Ovary (tissue), 9 donors: ENCODE data around the gene SF1. TPM values are rescaled to one million over a fixed set of nuclear protein-coding genes. Genes with fewer than 3 reads are reported as not detected.
A peak's percentile ranks its signal among the peaks of the same experiment; 100 is the strongest.

Source experiments
- DNase-seq, 5 donors: peaks; one replicate each; pipeline ENCODE4 v3.0.0-alpha.2; 2019 to 2020
- H3K27ac ChIP-seq, 2 donors: fragments of 200-600 bp; one replicate each; pipeline versions ENCODE4 v1.5.1 to v1.8.0; 2019 to 2022
- H3K27me3 ChIP-seq: fragments of 200-600 bp; one replicate; pipeline ENCODE4 v1.8.0; 2022
- H3K36me3 ChIP-seq: fragments of 200-600 bp; sonication (generic); one replicate; pipeline ENCODE4 v1.5.1; 2019
- H3K4me1 ChIP-seq: one replicate; pipeline ENCODE4 v1.8.1; 2013; ENCODE audit warnings: mild to moderate bottlenecking, moderate library complexity; ENCODE audit not compliant: insufficient read depth
- H3K4me3 ChIP-seq: fragments of 200-600 bp; sonication (generic); one replicate; pipeline ENCODE4 v1.5.1; 2017
- H3K9me3 ChIP-seq, 2 donors: fragments of 200-600 bp in 1 of 2; sonication (generic) in 1 of 2; one replicate each; pipeline versions ENCODE4 v1.5.1 to v1.8.1; 2013 to 2019; ENCODE audit warnings: mild to moderate bottlenecking in 1 of 2, moderate library complexity in 1 of 2
- EP300 ChIP-seq: sonication (generic); formaldehyde crosslinking; IDR thresholded peaks from one replicate; pipeline ENCODE4 v1.6.1; 2017; ENCODE audit warnings: antibody characterized with exemption
- POLR2A ChIP-seq: fragments of 450-650 bp; IDR thresholded peaks from one replicate; pipeline ENCODE4 v1.6.1; 2017; ENCODE audit warnings: antibody characterized with exemption, mild to moderate bottlenecking, moderate library complexity
- WGBS, 3 donors: extraction: QIAGEN DNeasy Blood & Tissue Kit in 1 of 3; methylation state at CpG; one replicate each; pipeline versions ENCODE4 v1.1.5 to v1.1.7; 2013 to 2017; 5-methylcytosine and 5-hydroxymethylcytosine counted together
- intact Hi-C, 4 donors: fragments of 100-400 bp; cut with DNase I; formaldehyde crosslinking; loops; one replicate each; pipeline versions ENCODE4 v1.11.0 to v1.15.1; 2022 to 2023
- polyA plus RNA-seq, 2 donors: library from polyadenylated mRNA; stranded (reverse); fragments of 200-250 nt in 1 of 2; fragments of 350-450 nt in 1 of 2; fragmentation: Illumina TruSeq in 1 of 2; extraction: RNeasy Lipid Tissue Mini Kit (QIAGEN cat#74804) in 1 of 2; gene quantifications; one replicate each; pipeline ENCODE4 v1.2.3, GENCODE V29; 2013 to 2014
- total RNA-seq, 7 donors: library from RNA; depleted of rRNA in 2 of 7; stranded (reverse); fragments of >200 nt in 2 of 7; fragmentation: NEBNext Ultra II Directional in 3 of 7; extraction: Animal tissue kit (Norgen Biotek cat#: 25700) in 3 of 7; gene quantifications; one replicate each; pipeline versions ENCODE4 v1.1.0 to v1.2.4, GENCODE V29; 2016 to 2023
- TF ChIP-seq, protein P1 (sequence below), 3 donors: fragments of 450-650 bp in 2 of 3; fragments of 200-600 bp in 1 of 3; IDR thresholded peaks; one replicate each; pipeline versions ENCODE4 v1.5.1 to v1.8.0; 2016 to 2022; ENCODE audit warnings: antibody characterized with exemption in 3 of 3, mild to moderate bottlenecking in 1 of 3
- donor health status: DM: no; HTN: no; CAD: no; lungs with moderate emphysema.
- donor health status: DM: no; HTN: no; CAD: no.
- donor health status: Bipolar disorder and iron deficiency.
- donor health status: DM: yes; HTN: yes; CAD: no.
- donor health status: DM: no; HTN: no; CAD: no.
- donor health status: DM: yes; HTN: yes; CAD: no.

SF1 gene
- total and polyA plus RNA-seq, 9 donors: 131 to 388 (median 306) TPM

DNA sequence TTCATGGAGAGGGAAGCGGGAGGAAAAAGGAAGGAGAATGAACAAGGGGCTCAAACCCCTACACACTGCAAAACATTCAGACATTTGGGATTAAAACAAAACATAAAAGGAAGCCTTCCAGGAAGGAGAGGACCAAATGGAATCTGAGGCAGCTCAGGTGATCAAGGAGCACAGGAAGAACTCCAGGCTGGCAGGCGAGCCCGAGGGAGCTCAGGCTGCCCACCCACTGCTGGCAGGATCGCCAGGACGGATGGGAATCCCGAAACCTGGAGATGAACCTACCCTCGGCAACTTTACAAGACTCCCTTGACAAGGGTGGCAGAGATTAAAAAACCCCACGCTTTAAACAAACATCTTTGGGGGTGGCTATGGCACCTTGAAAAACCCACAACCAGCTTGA is 13.6 kb downstream of the SF1 start:
- H3K27ac ChIP-seq: no peak overlapping the region
- WGBS, 3 donors: 78 to 81% (median 79%) methylated on average over 8 of the region's 8 CpGs
- no peaks in the 10 kb centered on the region for H3K36me3 ChIP-seq
- intact Hi-C loops: no loop called here
- H3K27me3 ChIP-seq: no peaks in the 10 kb centered on the region
- DNase-seq: peak in 1 of 5 donors; percentile 16
- TF ChIP-seq, protein P1, sequence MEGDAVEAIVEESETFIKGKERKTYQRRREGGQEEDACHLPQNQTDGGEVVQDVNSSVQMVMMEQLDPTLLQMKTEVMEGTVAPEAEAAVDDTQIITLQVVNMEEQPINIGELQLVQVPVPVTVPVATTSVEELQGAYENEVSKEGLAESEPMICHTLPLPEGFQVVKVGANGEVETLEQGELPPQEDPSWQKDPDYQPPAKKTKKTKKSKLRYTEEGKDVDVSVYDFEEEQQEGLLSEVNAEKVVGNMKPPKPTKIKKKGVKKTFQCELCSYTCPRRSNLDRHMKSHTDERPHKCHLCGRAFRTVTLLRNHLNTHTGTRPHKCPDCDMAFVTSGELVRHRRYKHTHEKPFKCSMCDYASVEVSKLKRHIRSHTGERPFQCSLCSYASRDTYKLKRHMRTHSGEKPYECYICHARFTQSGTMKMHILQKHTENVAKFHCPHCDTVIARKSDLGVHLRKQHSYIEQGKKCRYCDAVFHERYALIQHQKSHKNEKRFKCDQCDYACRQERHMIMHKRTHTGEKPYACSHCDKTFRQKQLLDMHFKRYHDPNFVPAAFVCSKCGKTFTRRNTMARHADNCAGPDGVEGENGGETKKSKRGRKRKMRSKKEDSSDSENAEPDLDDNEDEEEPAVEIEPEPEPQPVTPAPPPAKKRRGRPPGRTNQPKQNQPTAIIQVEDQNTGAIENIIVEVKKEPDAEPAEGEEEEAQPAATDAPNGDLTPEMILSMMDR (IDR thresholded peaks at IDR 0.05): no peak
- TF ChIP-seq EP300 (no peak), POLR2A (no peak)
- no peaks in the 10 kb centered on the region for H3K9me3 ChIP-seq
- peaks cover 11% of the 10 kb centered on the region for H3K4me1 ChIP-seq
- no peak overlapping the region for H3K4me3 ChIP-seq

DNA sequence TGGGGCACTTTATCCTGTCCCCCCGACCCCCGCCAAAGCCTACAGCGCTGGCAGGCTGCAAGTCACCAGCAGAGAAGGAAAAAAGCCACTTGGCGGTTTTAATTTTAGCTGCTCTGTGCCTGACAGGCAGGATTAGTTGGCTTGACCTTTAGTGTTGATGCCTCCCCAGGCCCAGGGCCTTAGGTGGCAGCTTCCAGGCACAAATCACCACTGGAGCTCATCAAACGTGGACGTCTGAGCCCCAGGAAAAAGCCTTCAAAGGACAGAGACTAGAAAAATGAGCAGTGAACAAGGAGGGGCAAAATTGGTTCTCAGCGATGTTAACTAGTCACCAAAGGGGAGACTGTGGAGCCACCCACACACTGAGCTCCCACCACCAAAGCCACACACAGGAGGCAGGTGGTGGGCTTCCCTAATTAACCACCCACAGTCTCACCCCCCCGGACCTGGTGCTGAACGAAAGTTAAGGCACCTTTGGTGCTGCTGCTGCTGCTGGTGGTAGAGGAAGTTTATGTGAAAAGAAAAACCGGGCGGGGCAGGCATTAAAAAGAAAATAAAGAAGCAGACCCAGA is 14.2 kb downstream of the SF1 start:
- TF ChIP-seq POLR2A (no peak), EP300 (no peak)
- TF ChIP-seq, protein P1 (IDR thresholded peaks at IDR 0.05): no peak
- no peaks in the 10 kb centered on the region for H3K9me3 ChIP-seq
- peak in 2 of 5 donors; percentile 8 to 20 for DNase-seq
- no peaks in the 10 kb centered on the region for H3K36me3 ChIP-seq
- WGBS, 3 donors: 61 to 64% (median 62%) methylated on average over 11 of the region's 11 CpGs
- no peaks in the 10 kb centered on the region for H3K27me3 ChIP-seq
- H3K27ac ChIP-seq: no peak overlapping the region
- no peak overlapping the region for H3K4me3 ChIP-seq
- H3K4me1 ChIP-seq: peaks cover 14% of the 10 kb centered on the region
- intact Hi-C loops: no loop called here

DNA sequence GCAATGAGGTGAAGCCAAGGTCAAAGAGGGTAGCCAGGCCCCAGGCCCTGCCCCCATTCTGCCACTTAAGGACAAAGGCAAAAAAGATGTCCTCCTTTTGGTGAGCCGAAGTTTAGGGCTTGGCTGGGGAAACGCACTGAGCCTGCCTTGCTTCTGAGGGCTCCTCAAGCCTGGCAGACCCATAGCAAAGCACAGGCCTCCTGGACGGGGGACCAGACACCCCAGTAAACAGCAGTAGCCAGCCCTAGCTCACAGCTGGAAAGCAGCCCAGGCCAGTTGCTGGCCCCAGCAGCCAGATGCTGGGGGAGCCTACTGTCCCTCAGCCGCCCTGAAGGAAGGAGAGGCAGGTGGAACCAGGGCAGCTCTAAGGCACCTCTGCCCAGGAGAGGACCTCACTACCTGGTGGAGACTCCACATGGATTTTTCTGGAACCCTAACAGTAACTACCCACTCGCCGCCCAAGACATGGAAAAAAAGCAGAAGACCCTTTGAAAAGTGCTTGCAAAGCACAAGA is 14.8 kb downstream of the SF1 start:
- H3K36me3 ChIP-seq: no peaks in the 10 kb centered on the region
- TF ChIP-seq, protein P1 (IDR thresholded peaks at IDR 0.05): no peak
- TF ChIP-seq POLR2A: no peak
- TF ChIP-seq EP300: no peak
- intact Hi-C loops: no loop called here

DNA sequence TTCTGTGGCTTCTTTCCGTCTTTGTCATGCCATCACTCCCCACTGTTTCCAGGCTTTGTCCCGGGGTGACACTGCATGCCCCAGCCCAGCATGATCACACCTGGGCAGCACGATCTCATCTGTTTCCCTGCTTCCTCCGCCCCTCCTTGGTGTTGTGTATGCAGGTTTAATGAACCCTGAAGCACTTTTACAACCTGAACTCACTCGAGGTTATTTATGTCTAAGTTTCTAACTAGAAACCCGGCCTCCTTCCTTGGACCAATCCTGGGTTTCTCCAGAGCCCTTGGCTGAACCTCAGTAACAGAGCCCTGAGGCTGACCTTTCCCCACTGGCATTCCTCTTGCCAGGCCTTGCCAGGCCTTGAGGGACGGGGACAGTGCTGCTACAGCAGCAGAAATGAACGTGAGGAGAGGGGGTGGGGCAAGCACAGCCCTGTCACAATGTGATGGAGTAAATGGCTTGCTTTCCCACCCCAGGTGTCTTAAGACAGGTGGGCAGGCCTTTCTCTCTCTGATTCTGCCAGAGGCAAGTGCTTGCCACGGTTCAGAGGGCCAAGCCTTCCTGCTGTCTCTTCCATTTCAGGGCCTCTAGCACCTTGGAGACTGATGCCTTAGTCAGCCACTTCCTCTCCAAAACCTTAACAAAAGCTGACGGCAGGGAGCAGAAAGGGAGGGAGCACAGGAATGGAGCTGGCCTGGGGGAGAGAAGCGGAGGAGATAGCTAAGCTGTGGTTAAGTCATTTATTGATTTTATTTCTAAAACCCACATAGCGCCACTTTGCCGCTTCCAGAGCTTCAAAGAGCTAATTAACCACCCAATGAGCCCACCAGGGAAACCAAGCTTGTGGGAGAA is 15.4 kb downstream of the SF1 start:
- H3K4me1 ChIP-seq: peaks cover 14% of the 10 kb centered on the region
- no peak overlapping the region for H3K4me3 ChIP-seq
- no peak for TF ChIP-seq EP300
- TF ChIP-seq POLR2A: no peak
- TF ChIP-seq, protein P1 (IDR thresholded peaks at IDR 0.05): no peak
- no peaks in the 10 kb centered on the region for H3K27me3 ChIP-seq
- intact Hi-C loops: no loop called here
- WGBS, 3 donors: 44 to 50% (median 48%) methylated on average over 13 of the region's 13 CpGs
- H3K9me3 ChIP-seq: no peaks in the 10 kb centered on the region
- no peaks in the 10 kb centered on the region for H3K36me3 ChIP-seq
- no peak overlapping the region for H3K27ac ChIP-seq
- peak in 2 of 5 donors; percentile 8 to 16 for DNase-seq

More for the DNA sequence above, 14.8 kb downstream of the SF1 start:
- 48 to 55% (median 54%) methylated on average over 6 of the region's 6 CpGs for WGBS, 3 donors
- Histone ChIP-seq H3K27ac (no peak overlapping the region), H3K9me3 (no peaks in the 10 kb centered on the region), H3K4me3 (no peak overlapping the region), H3K27me3 (no peaks in the 10 kb centered on the region), H3K4me1 (peaks cover 14% of the 10 kb centered on the region)
- peak in 2 of 5 donors; percentile 17 to 25 for DNase-seq
